Measurements from ENCODE around the gene SHKBP1. TPM values are rescaled to one million over a fixed set of nuclear protein-coding genes. Genes with fewer than 3 reads are reported as not detected.
"Not testable (repeated sequence)": the region's sequence is repeated elsewhere in the genome, so short reads cannot be mapped to it uniquely, and the experiment has no call there.

The SHKBP1 gene
- total RNA-seq, 1 experiment from 2014 or later, result 16.2 TPM

- Histone ChIP-seq H3K4me1 (replicated peaks) (peaks cover 21% of the 10 kb centered on the region), H3K27ac (peak overlapping the region; percentile 49), H3K9me3 (replicated peaks) (no peaks in the 10 kb centered on the region), H3K27me3 (replicated peaks) (no peaks in the 10 kb centered on the region), H3K4me3 (peak overlapping the region; percentile 48), H3K36me3 (peaks cover 11% of the 10 kb centered on the region)
- peak; percentile 97 to 99 for DNase-seq (ENCODE audit: low read depth in 1 of 2, low spot score in 2 of 2)
These were observed 38.1 kb downstream of the SHKBP1 start for GRCh38 chr19:40614622-40615411.

- no peak overlapping the region for H3K27ac ChIP-seq
- H3K36me3 ChIP-seq, result peaks cover 16% of the 10 kb centered on the region
- no peaks in the 10 kb centered on the region for H3K9me3 ChIP-seq (replicated peaks)
- no peak for DNase-seq (ENCODE audit: low read depth in 1 of 2, low spot score in 2 of 2)
- H3K4me1 ChIP-seq (replicated peaks), result peaks cover 16% of the 10 kb centered on the region
- H3K4me3 ChIP-seq, result no peak overlapping the region
- H3K27me3 ChIP-seq (replicated peaks), result no peaks in the 10 kb centered on the region
These were observed 39.5 kb downstream of the SHKBP1 start for GRCh38 chr19:40616178-40616577.

GRCh38 chr19:40616941-40617340, 40.3 kb downstream of the SHKBP1 start:
- Histone ChIP-seq H3K27me3 (replicated peaks) (no peaks in the 10 kb centered on the region), H3K27ac (no peak overlapping the region), H3K4me3 (no peak overlapping the region), H3K9me3 (replicated peaks) (no peaks in the 10 kb centered on the region), H3K36me3 (peaks cover 24% of the 10 kb centered on the region), H3K4me1 (replicated peaks) (peaks cover 16% of the 10 kb centered on the region)
- DNase-seq (ENCODE audit: low read depth in 1 of 2, low spot score in 2 of 2), result no peak

- H3K27me3 ChIP-seq (replicated peaks), result no peaks in the 10 kb centered on the region
- H3K4me1 ChIP-seq (replicated peaks), result peaks cover 16% of the 10 kb centered on the region
- no peak overlapping the region for H3K4me3 ChIP-seq
- peaks cover 29% of the 10 kb centered on the region for H3K36me3 ChIP-seq
- no peak overlapping the region for H3K27ac ChIP-seq
- no peaks in the 10 kb centered on the region for H3K9me3 ChIP-seq (replicated peaks)
- no peak for DNase-seq (ENCODE audit: low read depth in 1 of 2, low spot score in 2 of 2)
These were observed 41.3 kb downstream of the SHKBP1 start for GRCh38 chr19:40617961-40618360.

GRCh38 chr19:40619333-40620160, 42.9 kb downstream of the SHKBP1 start:
- H3K27me3 ChIP-seq (replicated peaks), result no peaks in the 10 kb centered on the region
- H3K4me1 ChIP-seq (replicated peaks), result peaks cover 8% of the 10 kb centered on the region
- H3K4me3 ChIP-seq, result no peak overlapping the region
- DNase-seq (ENCODE audit: low read depth in 1 of 2, low spot score in 2 of 2), result no peak
- H3K27ac ChIP-seq, result no peak overlapping the region
- H3K36me3 ChIP-seq, result peaks cover 35% of the 10 kb centered on the region
- H3K9me3 ChIP-seq (replicated peaks), result no peaks in the 10 kb centered on the region

- DNase-seq (ENCODE audit: low read depth in 1 of 2, low spot score in 2 of 2), result no peak
- H3K27ac ChIP-seq, result no peak overlapping the region
- no peaks in the 10 kb centered on the region for H3K9me3 ChIP-seq (replicated peaks)
- peaks cover 35% of the 10 kb centered on the region for H3K36me3 ChIP-seq
- no peak overlapping the region for H3K4me3 ChIP-seq
- H3K4me1 ChIP-seq (replicated peaks), result peaks cover 7% of the 10 kb centered on the region
- no peaks in the 10 kb centered on the region for H3K27me3 ChIP-seq (replicated peaks)
These were observed 43.5 kb downstream of the SHKBP1 start for GRCh38 chr19:40620161-40620485.

GRCh38 chr19:40621283-40621682, 44.6 kb downstream of the SHKBP1 start:
- H3K27ac ChIP-seq, result no peak overlapping the region
- H3K27me3 ChIP-seq (replicated peaks), result no peaks in the 10 kb centered on the region
- peaks cover 45% of the 10 kb centered on the region for H3K36me3 ChIP-seq
- H3K4me1 ChIP-seq (replicated peaks), result peaks cover 6% of the 10 kb centered on the region
- H3K9me3 ChIP-seq (replicated peaks), result no peaks in the 10 kb centered on the region
- DNase-seq (ENCODE audit: low read depth in 1 of 2, low spot score in 2 of 2), result no peak
- no peak overlapping the region for H3K4me3 ChIP-seq

- DNase-seq (ENCODE audit: low read depth in 1 of 2, low spot score in 2 of 2), result no peak
- Histone ChIP-seq H3K9me3 (replicated peaks) (no peaks in the 10 kb centered on the region), H3K27ac (no peak overlapping the region), H3K36me3 (peaks cover 46% of the 10 kb centered on the region), H3K4me3 (no peak overlapping the region), H3K27me3 (replicated peaks) (no peaks in the 10 kb centered on the region), H3K4me1 (replicated peaks) (peaks cover 6% of the 10 kb centered on the region)
These were observed 45.5 kb downstream of the SHKBP1 start for GRCh38 chr19:40621966-40622772.

GRCh38 chr19:40622773-40623075, 46.1 kb downstream of the SHKBP1 start:
- H3K9me3 ChIP-seq (replicated peaks), result no peaks in the 10 kb centered on the region
- peaks cover 6% of the 10 kb centered on the region for H3K4me1 ChIP-seq (replicated peaks)
- H3K27ac ChIP-seq, result no peak overlapping the region
- H3K36me3 ChIP-seq, result peaks cover 50% of the 10 kb centered on the region
- no peak for DNase-seq (ENCODE audit: low read depth in 1 of 2, low spot score in 2 of 2)
- H3K27me3 ChIP-seq (replicated peaks), result no peaks in the 10 kb centered on the region
- H3K4me3 ChIP-seq, result no peak overlapping the region

GRCh38 chr19:40623403-40624251, 47.0 kb downstream of the SHKBP1 start:
- DNase-seq (ENCODE audit: low read depth in 1 of 2, low spot score in 2 of 2), result no peak
- Histone ChIP-seq H3K36me3 (peaks cover 52% of the 10 kb centered on the region), H3K27ac (no peak overlapping the region)

GRCh38 chr19:40624369-40625153, 47.9 kb downstream of the SHKBP1 start:
- not testable (repeated sequence) for H3K4me1 ChIP-seq (replicated peaks); H3K9me3 ChIP-seq (replicated peaks); H3K4me3 ChIP-seq; DNase-seq (ENCODE audit: low read depth in 1 of 2, low spot score in 2 of 2); H3K27ac ChIP-seq; H3K27me3 ChIP-seq (replicated peaks)
- peaks cover 48% of the 10 kb centered on the region for H3K36me3 ChIP-seq

More at GRCh38 chr19:40623403-40624251, 47.0 kb downstream of the SHKBP1 start:
- H3K27me3 ChIP-seq (replicated peaks), result no peaks in the 10 kb centered on the region
- no peak overlapping the region for H3K4me3 ChIP-seq
- no peaks in the 10 kb centered on the region for H3K9me3 ChIP-seq (replicated peaks)
- H3K4me1 ChIP-seq (replicated peaks), result peaks cover 6% of the 10 kb centered on the region

GRCh38 chr19:40625406-40626120, 48.9 kb downstream of the SHKBP1 start:
- no peak for DNase-seq (ENCODE audit: low read depth in 1 of 2, low spot score in 2 of 2)
- Histone ChIP-seq H3K9me3 (replicated peaks) (no peaks in the 10 kb centered on the region), H3K27me3 (replicated peaks) (no peaks in the 10 kb centered on the region), H3K36me3 (peaks cover 45% of the 10 kb centered on the region), H3K4me3 (no peak overlapping the region), H3K4me1 (replicated peaks) (peaks cover 6% of the 10 kb centered on the region), H3K27ac (no peak overlapping the region)
